Activated T-helper 1 cell treated with anti-CD3 and anti-CD28 coated beads, Interleukin-12 subunit alpha, Interleukin-12 subunit beta, Interleukin-2, Interleukin-4 antibody, amounts not matched to agents 30 ng/mL and 10 ng/mL and 1 ng/mL, durations not matched to agents 14 hours and 24 hours and 36 hours (primary cell): Measurements from ENCODE around the gene HS3ST2. TPM values are rescaled to one million over a fixed set of nuclear protein-coding genes. Genes with fewer than 3 reads are reported as not detected.
"Not testable (repeated sequence)": the region's sequence is repeated elsewhere in the genome, so short reads cannot be mapped to it uniquely, and the experiment has no call there.

ENCODE experiments used
- DNase-seq: peaks from one replicate; pipeline ENCODE4 v3.0.0; 2021; ENCODE audit warnings: low spot score
- H3K27ac Mint-ChIP-seq: one replicate; pipeline ENCODE4 v1.8.0; 2021; ENCODE audit warnings: mild to moderate bottlenecking, mixed read lengths
- H3K27me3 Mint-ChIP-seq: one replicate; pipeline ENCODE4 v1.8.0; 2022; ENCODE audit warnings: mild to moderate bottlenecking, moderate library complexity, mixed read lengths; ENCODE audit not compliant: insufficient read depth
- H3K36me3 Mint-ChIP-seq: one replicate; pipeline ENCODE4 v1.8.0; 2021; ENCODE audit warnings: low read depth, mixed read lengths
- H3K4me1 Mint-ChIP-seq: one replicate; pipeline ENCODE4 v1.8.0; 2021; ENCODE audit warnings: low read depth, mixed read lengths
- H3K4me3 Mint-ChIP-seq: one replicate; pipeline ENCODE4 v1.8.0; 2021; ENCODE audit warnings: mild to moderate bottlenecking, moderate library complexity, mixed read lengths
- H3K9me3 Mint-ChIP-seq: one replicate; pipeline ENCODE4 v1.8.0; 2021; ENCODE audit warnings: mixed read lengths
- intact Hi-C: fragments of 100-400 bp; cut with micrococcal nuclease; formaldehyde crosslinking; loops from one replicate; pipeline ENCODE4 v1.15.1; 2024
- total RNA-seq: library from RNA; stranded (reverse); gene quantifications from 2 replicates; pipeline ENCODE4 v1.2.3, GENCODE V29; 2022

The HS3ST2 gene
- total RNA-seq, 1 donor from 2014 or later: not detected

DNA sequence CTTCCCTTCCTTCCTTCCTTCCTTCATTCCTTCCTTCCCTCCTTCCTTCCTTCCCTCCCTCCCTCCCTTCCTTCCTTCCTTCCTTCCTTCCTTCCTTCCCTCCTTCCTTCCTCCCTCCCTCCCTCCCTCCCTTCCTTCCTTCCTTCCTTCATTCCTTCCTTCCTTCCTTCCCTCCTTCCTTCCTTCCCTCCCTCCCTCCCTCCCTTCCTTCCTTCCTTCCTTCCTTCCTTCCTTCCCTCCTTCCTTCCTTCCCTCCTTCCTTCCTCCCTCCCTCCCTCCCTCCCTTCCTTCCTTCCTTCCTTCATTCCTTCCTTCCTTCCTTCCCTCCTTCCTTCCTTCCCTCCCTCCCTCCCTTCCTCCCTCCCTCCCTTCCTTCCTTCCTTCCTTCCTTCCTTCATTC lies 4.8 kb downstream of the HS3ST2 start:
- H3K4me1 Mint-ChIP-seq, H3K36me3 Mint-ChIP-seq, H3K27ac Mint-ChIP-seq, H3K9me3 Mint-ChIP-seq, intact Hi-C loops, H3K4me3 Mint-ChIP-seq, DNase-seq: not testable (repeated sequence)
- H3K27me3 Mint-ChIP-seq: peaks cover 21% of the 10 kb centered on the region

DNA sequence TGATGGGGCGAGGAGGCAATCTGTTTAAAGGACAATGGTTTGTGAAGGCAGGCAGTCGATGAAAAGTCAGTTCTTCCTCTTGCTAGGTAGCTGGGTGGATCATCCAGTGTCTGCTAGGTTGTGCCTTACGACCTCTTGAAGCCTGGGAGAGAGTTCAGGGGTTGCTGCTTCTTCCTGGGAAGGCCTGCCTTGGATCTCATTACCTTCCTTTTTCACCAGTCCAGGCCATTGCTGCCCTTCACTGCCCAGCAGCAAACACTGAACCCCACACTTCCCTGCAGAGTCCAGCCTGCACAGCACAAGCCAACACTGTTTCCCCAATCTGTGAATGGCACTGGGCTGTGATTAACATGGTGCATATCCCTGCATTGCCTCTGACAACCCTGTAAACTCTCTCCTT lies 24.7 kb downstream of the HS3ST2 start:
- Mint-ChIP-seq H3K4me3 (no peak overlapping the region), H3K36me3 (no peaks in the 10 kb centered on the region), H3K27ac (no peak overlapping the region), H3K27me3 (peaks cover 11% of the 10 kb centered on the region), H3K4me1 (no peaks in the 10 kb centered on the region), H3K9me3 (no peaks in the 10 kb centered on the region)
- intact Hi-C loops: no loop called here
- no peak for DNase-seq

DNA sequence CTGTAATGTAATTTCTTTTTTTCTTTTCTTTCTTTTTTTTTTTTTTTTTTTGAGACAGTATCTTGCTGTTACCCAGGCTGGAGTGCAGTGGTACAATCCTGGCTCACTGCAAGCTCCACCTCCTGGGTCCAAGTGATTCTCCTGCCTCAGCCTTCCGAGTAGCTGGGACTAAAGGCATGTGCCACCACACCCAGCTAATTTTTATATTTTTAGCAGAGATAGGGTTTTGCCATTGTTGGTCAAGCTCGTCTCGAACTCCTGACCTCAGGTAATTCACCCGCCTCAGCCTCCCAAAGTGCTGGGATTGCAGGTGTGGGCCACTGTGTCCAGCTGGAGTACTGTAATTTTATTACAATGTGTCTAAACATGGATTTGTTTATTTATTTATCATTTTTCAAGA lies 28.1 kb downstream of the HS3ST2 start:
- not testable (repeated sequence) for DNase-seq

DNA sequence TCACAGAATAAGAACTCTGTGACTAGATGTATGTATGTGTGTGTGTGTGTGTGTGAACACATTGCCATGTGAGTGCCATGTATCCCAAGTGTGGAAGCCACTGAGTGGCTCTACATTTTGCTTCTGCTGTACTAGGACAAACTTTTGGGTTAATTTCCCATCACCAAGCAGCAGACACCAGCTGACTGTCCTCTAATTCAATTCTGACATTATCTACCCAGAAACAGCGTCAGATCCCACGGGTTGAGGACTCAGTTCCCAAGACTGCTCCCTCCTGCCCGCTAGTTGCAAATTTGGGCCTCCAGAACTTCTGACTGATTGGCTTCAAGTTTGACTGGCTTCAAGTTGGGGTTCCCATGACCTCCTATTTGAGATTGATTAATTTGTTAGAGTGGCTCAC lies 29.2 kb downstream of the HS3ST2 start:
- H3K4me1 Mint-ChIP-seq: no peaks in the 10 kb centered on the region
- no peaks in the 10 kb centered on the region for H3K9me3 Mint-ChIP-seq
- intact Hi-C loops: no loop called here
- no peaks in the 10 kb centered on the region for H3K36me3 Mint-ChIP-seq
- H3K27me3 Mint-ChIP-seq: peaks cover 12% of the 10 kb centered on the region
- DNase-seq: no peak
- no peak overlapping the region for H3K4me3 Mint-ChIP-seq
- no peak overlapping the region for H3K27ac Mint-ChIP-seq

More for the DNA sequence above, 28.1 kb downstream of the HS3ST2 start:
- H3K36me3 Mint-ChIP-seq, H3K4me1 Mint-ChIP-seq, H3K9me3 Mint-ChIP-seq, H3K4me3 Mint-ChIP-seq, H3K27me3 Mint-ChIP-seq, intact Hi-C loops, H3K27ac Mint-ChIP-seq: not testable (repeated sequence)

DNA sequence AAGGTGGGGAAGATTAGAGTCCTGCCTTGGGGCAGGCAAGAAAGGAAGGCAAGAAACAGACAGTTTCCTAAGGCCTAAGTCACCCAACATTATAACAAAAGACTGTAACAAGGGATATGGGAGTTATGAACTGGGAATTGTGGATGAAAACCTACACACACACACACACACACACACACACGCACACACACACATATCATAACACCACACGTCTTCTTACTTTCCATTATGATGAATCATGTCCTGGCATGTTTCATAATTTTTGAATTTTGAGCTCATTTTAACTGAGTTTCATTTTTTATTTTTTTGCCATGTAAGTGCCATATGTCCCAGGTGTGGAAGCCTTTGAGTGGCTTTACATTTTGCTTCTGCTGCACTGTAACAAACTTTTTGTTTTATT lies 29.9 kb downstream of the HS3ST2 start:
- intact Hi-C loops: no loop called here
- Mint-ChIP-seq H3K4me3 (no peak overlapping the region), H3K36me3 (no peaks in the 10 kb centered on the region), H3K9me3 (no peaks in the 10 kb centered on the region), H3K4me1 (no peaks in the 10 kb centered on the region), H3K27ac (no peak overlapping the region), H3K27me3 (peaks cover 11% of the 10 kb centered on the region)
- DNase-seq: no peak

DNA sequence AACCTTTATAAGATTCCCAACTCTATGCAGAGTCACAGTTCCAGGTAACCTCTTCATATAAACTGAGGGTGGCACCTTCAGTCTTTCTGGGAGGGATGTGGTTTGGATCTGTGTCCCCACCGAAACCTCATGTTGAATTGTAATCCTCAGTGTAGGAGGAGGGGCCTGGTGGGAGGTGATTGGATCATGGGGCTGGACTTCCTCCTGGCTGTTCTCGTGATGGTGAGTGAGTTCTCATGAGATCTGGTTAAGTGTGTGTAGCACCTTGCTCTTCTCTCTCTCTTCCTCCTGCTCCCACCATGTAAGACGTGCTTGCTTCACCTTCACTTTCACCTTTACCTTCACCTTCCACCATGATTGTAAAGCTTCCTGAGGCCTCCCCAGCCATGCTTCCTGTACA lies 30.5 kb downstream of the HS3ST2 start:
- H3K9me3 Mint-ChIP-seq: no peaks in the 10 kb centered on the region
- H3K36me3 Mint-ChIP-seq: no peaks in the 10 kb centered on the region
- no peak overlapping the region for H3K27ac Mint-ChIP-seq
- no peak for DNase-seq
- H3K4me3 Mint-ChIP-seq: no peak overlapping the region
- intact Hi-C loops: no loop called here
- H3K4me1 Mint-ChIP-seq: no peaks in the 10 kb centered on the region
- H3K27me3 Mint-ChIP-seq: peaks cover 11% of the 10 kb centered on the region

DNA sequence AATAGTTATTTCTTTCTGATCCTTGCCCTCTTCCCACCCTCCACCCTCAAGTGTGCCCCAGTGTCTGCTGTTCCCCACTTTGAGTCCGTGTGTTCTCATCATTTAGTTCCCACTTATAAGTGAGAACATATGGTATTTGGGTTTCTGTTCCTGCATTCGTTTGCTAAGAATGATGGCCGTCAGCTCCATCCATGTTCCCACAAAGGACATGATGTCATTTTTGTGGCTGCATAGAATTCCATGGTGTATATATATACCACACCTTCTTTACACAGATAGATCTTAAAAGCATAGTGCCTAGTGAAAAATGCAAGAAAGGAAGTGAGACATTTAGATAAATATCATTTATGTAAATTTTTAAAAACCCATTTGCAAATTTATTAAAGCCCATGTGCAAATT lies 33.1 kb downstream of the HS3ST2 start:
- no peak overlapping the region for H3K4me3 Mint-ChIP-seq

DNA sequence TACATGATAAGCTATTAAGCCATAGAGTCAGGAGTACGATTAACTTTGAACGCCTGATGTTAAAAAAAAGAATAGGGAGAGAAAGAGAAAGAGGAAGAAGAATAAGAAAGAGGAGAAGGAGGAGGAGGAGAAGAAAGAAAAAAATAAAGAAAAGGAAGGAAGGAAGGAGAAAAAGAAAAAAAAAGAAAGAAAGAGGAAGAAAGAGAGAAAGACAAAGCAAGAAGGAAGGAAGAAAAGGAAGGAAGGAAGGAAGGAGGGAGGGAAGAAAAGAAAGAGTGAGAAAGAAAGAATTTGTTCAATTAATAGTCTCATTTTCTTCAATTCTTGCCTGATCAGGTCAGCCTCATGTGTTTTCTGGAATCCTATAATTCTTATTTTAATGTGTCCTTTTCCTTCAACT lies 33.7 kb downstream of the HS3ST2 start:
- H3K4me3 Mint-ChIP-seq: no peak overlapping the region
- H3K27me3 Mint-ChIP-seq: peaks cover 11% of the 10 kb centered on the region
- H3K27ac Mint-ChIP-seq: no peak overlapping the region
- DNase-seq: no peak
- H3K9me3 Mint-ChIP-seq: no peaks in the 10 kb centered on the region
- intact Hi-C loops: no loop called here
- no peaks in the 10 kb centered on the region for H3K4me1 Mint-ChIP-seq
- no peaks in the 10 kb centered on the region for H3K36me3 Mint-ChIP-seq

More for the DNA sequence above, 33.1 kb downstream of the HS3ST2 start:
- no peak overlapping the region for H3K27ac Mint-ChIP-seq
- peaks cover 11% of the 10 kb centered on the region for H3K27me3 Mint-ChIP-seq
- no peaks in the 10 kb centered on the region for H3K9me3 Mint-ChIP-seq
- DNase-seq: no peak
- intact Hi-C loops: no loop called here
- H3K4me1 Mint-ChIP-seq: no peaks in the 10 kb centered on the region
- H3K36me3 Mint-ChIP-seq: no peaks in the 10 kb centered on the region

DNA sequence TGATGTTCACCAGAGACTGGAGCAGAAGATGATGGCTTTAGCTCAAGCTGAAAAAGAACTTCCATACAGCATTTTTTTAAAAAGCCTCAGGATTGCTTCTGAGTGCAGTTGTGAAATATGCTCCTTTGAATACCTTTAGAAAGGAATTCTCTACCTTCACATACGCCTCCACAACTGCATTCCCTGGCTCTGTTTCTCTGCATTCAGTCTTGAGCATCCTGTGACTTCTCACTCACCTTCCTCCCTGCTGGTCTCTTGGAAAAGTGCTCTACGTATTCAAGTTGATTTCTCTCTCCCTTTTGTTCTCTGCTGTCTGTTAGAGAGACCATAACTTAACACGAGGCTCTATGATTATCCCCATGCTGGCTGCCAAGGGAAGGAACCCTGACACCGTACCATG lies 34.5 kb downstream of the HS3ST2 start:
- Mint-ChIP-seq H3K4me3 (no peak overlapping the region), H3K36me3 (no peaks in the 10 kb centered on the region), H3K9me3 (no peaks in the 10 kb centered on the region), H3K4me1 (no peaks in the 10 kb centered on the region), H3K27ac (no peak overlapping the region), H3K27me3 (peaks cover 11% of the 10 kb centered on the region)
- intact Hi-C loops: no loop called here
- DNase-seq: no peak

DNA sequence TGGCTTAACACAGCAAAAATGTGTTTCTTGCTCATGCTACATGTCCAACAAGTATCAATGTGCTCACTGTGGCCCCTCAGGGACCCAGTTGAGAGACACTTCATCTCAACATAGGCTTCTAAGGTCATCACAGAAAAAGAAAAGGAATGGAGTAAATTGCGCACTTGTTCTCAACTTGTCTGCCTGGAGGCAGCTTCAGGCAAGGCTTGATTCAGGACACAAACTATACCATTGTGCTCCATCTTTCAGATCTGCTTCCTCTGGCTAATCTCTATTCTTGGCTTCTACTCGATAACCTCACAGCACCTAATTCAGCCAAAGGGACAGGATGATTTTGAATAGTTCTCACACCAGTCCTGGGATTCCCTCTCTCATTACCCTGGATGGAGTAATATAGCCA lies 35.6 kb downstream of the HS3ST2 start:
- DNase-seq: no peak
- H3K36me3 Mint-ChIP-seq: no peaks in the 10 kb centered on the region

DNA sequence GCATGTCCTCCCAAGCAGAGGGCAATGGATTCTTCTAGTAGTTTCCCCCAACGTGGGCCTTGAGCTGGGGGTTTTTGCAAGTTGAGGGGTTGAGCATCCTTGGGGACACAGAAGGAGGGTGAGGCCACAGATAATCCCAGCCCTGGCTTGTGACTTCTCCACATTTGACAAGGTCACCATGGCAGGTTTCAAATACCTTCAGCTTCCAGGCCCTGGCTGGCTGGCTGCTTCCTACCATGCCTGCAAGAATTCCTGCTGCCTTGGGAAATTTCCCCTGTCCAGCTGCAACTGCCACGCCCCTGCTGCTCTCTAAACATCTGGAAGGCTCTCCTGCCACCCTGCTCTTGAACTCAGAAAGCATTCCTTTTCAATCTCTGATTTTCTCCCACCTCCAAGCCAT lies 41.3 kb downstream of the HS3ST2 start:
- H3K4me1 Mint-ChIP-seq: no peaks in the 10 kb centered on the region
- H3K27ac Mint-ChIP-seq: no peak overlapping the region
- no peak for DNase-seq
- peaks cover 2% of the 10 kb centered on the region for H3K27me3 Mint-ChIP-seq
- H3K9me3 Mint-ChIP-seq: no peaks in the 10 kb centered on the region
- no peaks in the 10 kb centered on the region for H3K36me3 Mint-ChIP-seq
- H3K4me3 Mint-ChIP-seq: no peak overlapping the region
- intact Hi-C loops: no loop called here

More for the DNA sequence above, 35.6 kb downstream of the HS3ST2 start:
- peaks cover 11% of the 10 kb centered on the region for H3K27me3 Mint-ChIP-seq
- no peaks in the 10 kb centered on the region for H3K4me1 Mint-ChIP-seq
- H3K27ac Mint-ChIP-seq: no peak overlapping the region
- intact Hi-C loops: no loop called here
- H3K4me3 Mint-ChIP-seq: no peak overlapping the region
- H3K9me3 Mint-ChIP-seq: no peaks in the 10 kb centered on the region

DNA sequence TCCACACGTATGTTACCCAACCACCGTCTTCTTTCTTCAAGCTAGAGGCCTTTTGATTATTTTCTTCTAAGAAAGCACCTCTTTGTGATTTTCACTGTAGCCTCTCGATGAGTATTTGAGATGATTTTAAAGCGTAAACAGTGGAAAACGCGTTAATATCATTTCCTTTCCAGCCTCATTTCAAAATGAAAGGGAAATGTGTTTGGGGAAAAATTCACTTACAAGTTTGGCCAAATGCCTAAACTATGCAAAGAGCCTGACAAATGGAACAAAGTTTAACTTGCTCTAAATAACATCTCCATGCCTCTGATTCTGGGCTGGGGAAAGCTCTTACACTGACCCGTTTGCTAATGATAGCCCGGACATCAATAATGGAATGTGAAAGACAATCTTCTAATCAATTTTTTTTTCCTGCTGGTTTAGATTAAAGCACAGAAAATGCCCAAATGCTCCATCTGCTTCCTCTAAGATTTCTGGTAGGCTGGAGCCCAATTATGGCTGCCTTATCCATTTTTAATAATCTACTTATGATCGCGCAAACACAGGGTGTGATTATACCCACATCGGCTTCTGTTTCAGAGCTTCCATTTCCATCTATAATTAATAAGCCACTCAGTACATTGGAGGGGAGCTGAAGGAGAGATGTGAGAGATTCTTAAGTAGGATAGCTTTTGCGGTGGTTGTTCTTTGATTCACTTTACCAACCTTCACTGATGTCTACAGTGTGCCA lies 43.5 kb downstream of the HS3ST2 start:
- H3K4me1 Mint-ChIP-seq: no peaks in the 10 kb centered on the region
- H3K27me3 Mint-ChIP-seq: peaks cover 2% of the 10 kb centered on the region
- no peak for DNase-seq
- no peaks in the 10 kb centered on the region for H3K9me3 Mint-ChIP-seq
- intact Hi-C loops: no loop called here
- H3K27ac Mint-ChIP-seq: no peak overlapping the region
- no peaks in the 10 kb centered on the region for H3K36me3 Mint-ChIP-seq
- H3K4me3 Mint-ChIP-seq: no peak overlapping the region

DNA sequence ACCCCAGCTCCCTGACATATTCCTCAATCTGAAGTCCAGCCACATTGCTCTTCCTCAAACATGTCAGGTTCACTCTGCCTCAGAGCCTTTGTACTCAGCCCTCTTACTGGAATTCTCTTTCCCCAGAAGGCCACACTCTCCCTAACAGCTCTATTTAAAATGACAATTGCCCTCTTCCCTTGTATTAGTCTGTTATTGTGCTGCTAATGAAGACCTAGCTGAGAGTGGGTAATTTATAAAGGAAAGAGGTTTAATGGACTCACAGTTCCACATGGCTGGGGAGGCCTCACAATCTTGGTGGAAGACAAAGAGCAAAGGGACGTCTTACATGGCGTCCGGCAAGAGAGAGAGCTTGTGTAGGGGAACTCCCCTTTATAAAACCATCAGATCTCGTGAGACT lies 46.0 kb downstream of the HS3ST2 start:
- H3K9me3 Mint-ChIP-seq: no peaks in the 10 kb centered on the region
- peaks cover 2% of the 10 kb centered on the region for H3K27me3 Mint-ChIP-seq
- no peaks in the 10 kb centered on the region for H3K4me1 Mint-ChIP-seq
- DNase-seq: no peak
- no peak overlapping the region for H3K27ac Mint-ChIP-seq
- H3K4me3 Mint-ChIP-seq: no peak overlapping the region
- no peaks in the 10 kb centered on the region for H3K36me3 Mint-ChIP-seq
- intact Hi-C loops: no loop called here

DNA sequence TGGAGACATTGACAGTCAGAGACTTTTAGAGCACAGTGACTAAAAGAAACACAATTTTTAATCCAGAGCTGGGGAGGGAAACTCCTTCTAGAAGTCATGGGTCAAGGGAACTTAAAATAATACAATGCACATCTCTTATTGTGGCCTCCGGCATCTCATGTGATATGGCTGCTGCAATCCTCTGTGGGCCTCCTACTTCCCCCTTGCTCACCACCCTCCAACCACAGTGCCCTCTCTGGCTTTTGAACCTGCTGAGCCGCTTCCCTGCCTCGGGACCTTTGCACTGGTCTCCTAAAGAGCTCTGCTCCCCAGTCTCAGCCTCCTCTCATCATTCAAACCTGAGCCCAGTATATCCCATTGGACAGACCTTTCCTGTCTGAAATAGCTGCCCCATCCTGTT lies 47.6 kb downstream of the HS3ST2 start:
- intact Hi-C loops: no loop called here
- Mint-ChIP-seq H3K4me3 (no peak overlapping the region), H3K27ac (no peak overlapping the region), H3K9me3 (no peaks in the 10 kb centered on the region), H3K4me1 (no peaks in the 10 kb centered on the region), H3K36me3 (no peaks in the 10 kb centered on the region), H3K27me3 (peaks cover 2% of the 10 kb centered on the region)
- no peak for DNase-seq
